GM10266 (cell line): ENCODE results near the gene FAM124B.

Experiments
- DNase-seq: peaks from one replicate; pipeline ENCODE4 v3.0.0; 2012; ENCODE audit errors: extremely low spot score
- CTCF ChIP-seq: IDR thresholded peaks from 2 replicates; pipeline ENCODE4 v1.5.1; 2012; ENCODE audit warnings: mild to moderate bottlenecking, low read depth; ENCODE audit not compliant: control insufficient read depth, insufficient read depth; ENCODE audit errors: missing control alignments

FAM124B gene

GRCh38 chr2:224333726-224334482 is 68.0 kb downstream of the FAM124B start:
- no peak for TF ChIP-seq CTCF
- no peak for DNase-seq

GRCh38 chr2:224331698-224332097 is 70.2 kb downstream of the FAM124B start:
- no peak for DNase-seq
- no peak for TF ChIP-seq CTCF

GRCh38 chr2:224328798-224329197 is 73.1 kb downstream of the FAM124B start:
- no peak for DNase-seq

More at GRCh38 chr2:224328798-224329197, 73.1 kb downstream of the FAM124B start:
- TF ChIP-seq CTCF: no peak
